Measurements from ENCODE around the gene LARGE2.

- TF ChIP-seq, protein P1, sequence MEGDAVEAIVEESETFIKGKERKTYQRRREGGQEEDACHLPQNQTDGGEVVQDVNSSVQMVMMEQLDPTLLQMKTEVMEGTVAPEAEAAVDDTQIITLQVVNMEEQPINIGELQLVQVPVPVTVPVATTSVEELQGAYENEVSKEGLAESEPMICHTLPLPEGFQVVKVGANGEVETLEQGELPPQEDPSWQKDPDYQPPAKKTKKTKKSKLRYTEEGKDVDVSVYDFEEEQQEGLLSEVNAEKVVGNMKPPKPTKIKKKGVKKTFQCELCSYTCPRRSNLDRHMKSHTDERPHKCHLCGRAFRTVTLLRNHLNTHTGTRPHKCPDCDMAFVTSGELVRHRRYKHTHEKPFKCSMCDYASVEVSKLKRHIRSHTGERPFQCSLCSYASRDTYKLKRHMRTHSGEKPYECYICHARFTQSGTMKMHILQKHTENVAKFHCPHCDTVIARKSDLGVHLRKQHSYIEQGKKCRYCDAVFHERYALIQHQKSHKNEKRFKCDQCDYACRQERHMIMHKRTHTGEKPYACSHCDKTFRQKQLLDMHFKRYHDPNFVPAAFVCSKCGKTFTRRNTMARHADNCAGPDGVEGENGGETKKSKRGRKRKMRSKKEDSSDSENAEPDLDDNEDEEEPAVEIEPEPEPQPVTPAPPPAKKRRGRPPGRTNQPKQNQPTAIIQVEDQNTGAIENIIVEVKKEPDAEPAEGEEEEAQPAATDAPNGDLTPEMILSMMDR (IDR thresholded peaks at IDR 0.05): no peak
- TF ChIP-seq POLR2AphosphoS5 (IDR thresholded peaks at IDR 0.05) (no peak), POLR2A (IDR thresholded peaks at IDR 0.05) (no peak)
These were observed 4.3 kb downstream of the LARGE2 start for GRCh38 chr11:45926536-45927331.

Measured in suprapubic skin (tissue), 4 donors.